ENCODE measurements around the gene URAD. TPM values are rescaled to one million over a fixed set of nuclear protein-coding genes. Genes with fewer than 3 reads are reported as not detected.
"Not testable (repeated sequence)": the region's sequence is repeated elsewhere in the genome, so short reads cannot be mapped to it uniquely, and the experiment has no call there.

Gene URAD
- total RNA-seq, 1 donor from 2014 or later = not detected

DNA sequence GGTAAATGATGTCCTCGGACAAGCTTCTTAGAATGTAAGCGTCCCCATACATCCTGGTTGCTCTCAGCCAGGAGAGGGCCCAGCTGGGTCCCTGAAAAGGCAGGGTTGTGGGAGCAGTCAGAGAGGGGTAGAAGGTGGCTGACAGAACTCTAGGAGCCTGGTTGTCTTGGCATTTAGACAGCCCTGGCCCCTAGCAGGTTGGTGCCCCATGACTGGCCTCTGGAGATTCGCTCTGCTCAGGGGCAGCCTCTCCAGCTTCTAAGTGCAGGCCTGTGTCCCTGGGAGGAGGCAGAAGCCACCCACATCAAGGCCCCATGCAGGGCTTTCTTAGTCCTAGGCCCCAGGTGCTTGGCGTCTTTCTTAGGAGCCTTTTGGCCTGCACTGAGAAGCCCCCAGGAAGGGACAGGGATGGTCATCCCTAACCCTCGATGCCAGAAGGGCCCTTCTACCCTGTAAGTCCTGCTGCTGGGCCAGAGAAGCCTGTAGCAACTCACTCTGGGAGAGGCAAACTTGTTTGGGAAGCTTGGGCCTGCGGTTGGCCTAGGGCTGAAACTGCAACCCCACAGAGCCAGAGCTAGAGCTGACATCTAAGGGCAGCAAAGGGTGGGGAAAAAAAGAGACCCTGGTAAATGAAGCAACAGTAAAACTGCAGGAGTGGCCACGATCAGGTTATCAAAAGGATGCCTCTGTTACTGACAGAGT is 16.6 kb downstream of the URAD start:
- no peak for DNase-seq (ENCODE audit: extremely low read depth, low read depth, low spot score)

DNA sequence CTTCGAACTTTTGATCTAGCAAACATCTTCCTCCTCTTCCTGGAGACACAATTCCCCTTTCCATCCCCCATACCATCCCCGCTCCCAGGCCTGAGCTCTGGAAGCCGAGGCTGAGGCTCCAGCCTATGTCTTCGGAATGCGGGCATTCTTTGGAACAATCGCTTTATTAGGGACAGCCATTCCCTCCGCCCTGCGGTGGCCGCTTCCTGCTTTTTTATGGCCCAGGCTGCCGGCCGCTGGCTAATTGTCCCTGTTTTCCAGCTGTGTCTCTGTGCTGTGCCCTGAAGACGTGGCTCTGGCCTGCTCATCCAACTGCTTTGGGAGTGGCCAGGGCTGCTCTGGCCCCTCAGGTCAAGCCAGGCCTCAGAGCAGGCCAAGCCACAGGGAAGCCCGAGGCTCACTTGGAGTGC is 17.3 kb downstream of the URAD start:
- DNase-seq (ENCODE audit: extremely low read depth, low read depth, low spot score) = no peak

DNA sequence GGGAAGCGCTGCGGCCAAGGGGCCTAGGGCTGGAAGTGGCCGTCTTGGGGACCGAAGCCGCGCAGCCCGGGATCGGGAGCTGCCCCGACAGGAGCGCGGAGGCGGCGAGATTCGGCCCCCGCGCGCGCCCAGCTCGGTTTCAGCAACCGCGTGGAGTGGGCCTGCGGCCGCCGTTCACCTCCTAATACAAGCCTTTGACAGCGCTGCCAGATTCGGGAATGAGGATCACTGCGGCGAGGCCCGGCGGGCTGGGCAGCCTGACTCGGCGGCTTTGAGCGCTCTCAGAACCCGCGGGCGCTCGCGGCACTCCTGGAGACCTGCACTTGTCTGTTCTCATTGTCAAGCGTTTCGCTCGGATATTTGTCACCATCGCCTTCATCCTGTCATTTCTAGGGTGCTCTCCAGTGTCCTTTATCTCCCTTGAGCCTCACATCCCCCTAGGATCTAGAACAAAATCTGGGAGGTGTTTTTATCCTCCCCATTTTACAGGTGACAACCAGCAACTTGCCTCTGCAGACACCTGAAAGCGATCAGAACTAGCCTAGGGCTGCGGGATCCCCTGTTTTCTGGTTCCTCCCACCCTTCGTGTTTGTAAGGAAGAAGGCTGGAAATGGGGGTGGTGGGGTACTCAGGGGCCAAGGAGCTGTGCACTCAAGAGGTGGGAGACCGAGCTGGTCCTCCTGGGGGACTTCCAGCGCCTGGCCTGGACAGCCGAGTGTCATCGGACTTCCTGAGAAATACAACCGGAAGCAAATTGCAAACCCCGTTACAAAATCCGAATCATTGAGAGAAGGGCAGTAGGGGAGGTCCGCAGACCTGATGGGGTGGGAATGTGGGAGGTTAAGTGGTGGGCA is 17.9 kb downstream of the URAD start:
- no peak for DNase-seq (ENCODE audit: extremely low read depth, low read depth, low spot score)

DNA sequence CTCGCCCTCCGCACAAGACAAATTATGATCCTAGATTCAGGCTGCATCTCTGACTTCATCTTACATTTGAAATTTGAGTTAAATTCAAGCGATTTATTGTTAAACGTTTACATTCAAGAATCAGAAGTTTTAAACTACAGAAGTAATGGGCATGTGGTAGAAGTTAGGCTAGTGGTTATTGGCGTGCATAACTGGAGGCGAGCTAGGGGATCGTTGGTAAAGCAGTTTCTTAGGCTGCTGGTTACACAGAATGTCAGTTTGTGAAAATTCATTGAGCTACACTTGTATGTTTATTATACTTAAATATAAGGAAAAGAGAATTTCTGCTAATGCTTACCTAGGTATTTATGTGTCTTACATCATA is 18.6 kb downstream of the URAD start:
- no peak for DNase-seq (ENCODE audit: extremely low read depth, low read depth, low spot score)

DNA sequence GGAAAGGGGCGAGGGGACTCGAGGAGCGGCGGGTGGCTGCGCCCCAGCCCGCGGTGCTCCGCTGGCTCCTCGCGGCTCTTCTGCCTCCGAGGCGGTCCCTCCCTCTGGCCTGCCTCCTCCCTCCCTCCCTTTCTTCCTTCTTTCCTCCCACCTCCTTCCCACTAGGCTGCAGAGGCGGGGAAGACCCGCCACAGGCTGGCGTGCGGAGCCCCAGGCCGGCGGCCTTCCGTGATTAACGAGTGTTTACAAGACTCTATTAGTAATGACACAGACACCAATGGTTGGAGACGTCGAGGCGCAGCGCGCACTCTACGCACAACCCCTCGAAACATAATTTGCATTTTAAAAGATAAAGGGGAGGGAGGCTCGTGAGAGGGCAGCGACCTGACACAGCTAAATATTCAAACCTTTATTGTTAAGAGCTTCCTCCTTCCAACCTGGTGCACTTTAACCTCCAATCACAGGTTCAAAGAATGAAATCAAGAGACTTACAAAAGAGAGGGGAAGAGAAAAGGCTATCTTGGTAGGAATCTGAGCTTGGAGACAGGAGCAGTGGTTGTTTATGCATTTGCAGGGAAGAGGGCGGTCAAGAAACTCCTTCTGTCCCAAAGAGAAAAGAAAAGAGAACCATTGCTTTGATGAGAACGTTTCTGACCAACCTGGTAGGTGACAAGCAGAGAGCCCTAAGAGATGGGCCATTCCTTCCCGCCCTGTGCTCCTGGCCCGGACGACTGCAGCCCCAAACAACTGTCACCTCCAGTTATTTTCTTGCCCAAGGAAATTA is 19.2 kb downstream of the URAD start, which contains the start of gene CDX2:
TSS of gene CDX2 (minus strand) at position 234 of the 784 bp plus-strand sequence. CDS start 309 bp downstream, outside the sequence.
- no peak for DNase-seq (ENCODE audit: extremely low read depth, low read depth, low spot score)

DNA sequence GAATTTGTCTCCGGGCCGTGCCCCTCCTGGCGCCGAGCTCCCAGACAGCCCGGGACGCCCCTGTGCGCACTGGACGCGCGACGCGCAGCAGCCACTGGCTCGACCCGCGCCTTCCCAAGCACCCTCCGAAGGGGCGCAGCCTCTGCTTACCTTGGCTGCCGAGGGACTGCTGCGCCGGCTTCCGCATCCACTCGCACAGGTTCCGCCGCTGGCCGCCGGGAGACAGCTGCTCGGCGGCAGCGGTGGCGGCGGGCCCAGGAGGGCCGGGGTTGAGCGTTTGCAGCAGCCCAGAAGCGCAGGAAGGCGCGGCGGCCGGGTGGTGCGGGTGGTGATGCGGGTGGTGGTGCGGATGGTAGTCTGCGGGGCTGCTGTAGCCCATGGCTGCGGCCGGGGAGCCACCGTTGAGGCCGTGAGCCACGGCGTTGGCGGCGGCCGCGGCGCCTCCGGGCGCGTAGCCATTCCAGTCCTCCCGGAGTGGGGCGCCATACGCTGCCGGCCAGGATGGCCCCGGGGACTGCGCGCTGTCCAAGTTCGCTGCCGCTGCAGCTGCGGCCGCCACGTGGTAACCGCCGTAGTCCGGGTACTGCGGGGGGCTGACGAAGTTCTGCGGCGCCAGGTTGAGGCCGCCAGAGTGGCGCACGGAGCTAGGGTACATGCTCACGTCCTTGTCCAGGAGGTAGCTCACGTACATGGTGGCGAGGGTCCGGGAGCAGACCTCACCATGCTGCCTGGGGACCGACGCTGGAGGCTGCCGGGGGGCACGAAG is 20.0 kb downstream of the URAD start:
- DNase-seq (ENCODE audit: extremely low read depth, low read depth, low spot score) = no peak

DNA sequence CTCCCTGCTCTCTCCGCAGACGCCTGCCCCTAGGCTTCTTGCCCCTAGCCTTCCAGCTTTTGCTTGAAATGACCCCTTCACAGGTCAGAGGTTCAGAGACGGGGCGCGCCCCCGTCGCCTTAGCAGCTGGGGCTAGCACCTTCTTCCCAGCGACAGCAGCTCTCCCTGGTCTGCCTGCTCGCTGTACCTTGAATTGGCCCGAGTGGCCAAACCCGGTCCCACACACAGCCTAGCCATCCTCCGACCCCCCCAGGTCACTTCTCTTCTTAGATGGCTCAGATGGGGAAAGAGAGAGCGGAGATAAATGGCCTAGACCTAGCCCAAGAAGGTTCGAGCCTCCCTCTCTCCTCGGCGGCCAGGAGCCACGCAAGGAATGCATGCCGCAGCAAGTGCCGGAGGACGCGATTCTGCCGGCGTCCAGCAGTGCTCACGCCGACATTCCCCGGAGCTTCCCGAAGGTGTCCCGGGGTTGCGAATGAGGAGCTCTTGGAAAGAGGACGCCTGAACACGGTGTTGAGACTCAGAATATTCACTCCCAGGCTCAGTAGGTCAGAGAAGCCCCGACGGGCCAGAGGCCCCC is 20.7 kb downstream of the URAD start:
- no peak for DNase-seq (ENCODE audit: extremely low read depth, low read depth, low spot score)

DNA sequence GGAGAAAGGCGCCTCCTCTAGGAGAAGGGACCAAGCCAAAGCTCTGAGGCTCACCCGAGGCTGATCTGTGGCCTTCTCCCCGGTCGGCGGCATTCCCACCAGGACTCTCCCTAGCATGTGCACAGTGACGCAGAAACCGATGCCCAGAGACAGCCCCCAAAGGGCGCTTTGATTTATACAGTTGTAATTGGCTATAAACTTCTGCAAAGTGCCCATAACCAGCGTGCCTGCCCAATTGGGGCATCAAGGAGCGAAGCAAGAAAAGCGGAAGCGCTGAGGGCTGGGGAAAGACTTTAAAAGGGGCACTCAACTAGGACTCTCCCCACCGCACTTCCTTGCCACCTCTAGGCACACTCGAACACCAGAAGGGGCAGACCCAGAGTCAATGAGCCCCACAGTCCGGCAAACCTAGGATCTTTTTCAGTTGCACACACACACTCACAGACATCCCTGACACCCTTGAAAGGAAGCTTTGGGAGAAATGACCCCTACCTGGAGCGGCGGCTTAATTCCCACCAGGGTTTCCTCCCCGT is 21.2 kb downstream of the URAD start:
- DNase-seq (ENCODE audit: extremely low read depth, low read depth, low spot score) = no peak

DNA sequence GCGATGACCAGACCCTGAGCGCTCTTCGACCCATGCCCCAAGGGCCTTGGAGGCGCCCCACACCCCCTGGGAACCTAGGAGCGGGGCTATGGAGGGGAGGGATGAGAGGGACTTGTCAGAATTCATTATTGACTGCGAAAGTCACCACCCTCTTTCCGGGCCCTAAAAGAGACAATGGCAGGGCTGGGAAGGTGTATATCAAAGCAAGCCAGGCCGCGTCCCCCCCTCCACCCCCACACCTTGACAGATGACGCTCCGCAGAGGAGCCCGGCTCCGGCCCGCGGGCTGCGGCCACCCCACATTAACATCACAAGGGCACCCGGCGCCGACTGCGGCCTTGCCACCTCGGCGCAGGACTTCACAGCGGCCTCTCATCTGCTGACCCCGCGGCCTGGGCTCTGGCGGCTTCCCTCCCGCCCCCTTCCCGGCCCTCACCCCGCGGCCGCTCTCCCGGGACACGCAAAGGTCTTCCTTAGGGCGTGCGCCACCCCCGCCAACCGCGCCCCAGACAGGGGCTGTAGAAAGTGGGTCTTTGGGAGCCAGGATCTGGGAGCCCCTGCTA is 21.8 kb downstream of the URAD start:
- DNase-seq (ENCODE audit: extremely low read depth, low read depth, low spot score) = no peak

DNA sequence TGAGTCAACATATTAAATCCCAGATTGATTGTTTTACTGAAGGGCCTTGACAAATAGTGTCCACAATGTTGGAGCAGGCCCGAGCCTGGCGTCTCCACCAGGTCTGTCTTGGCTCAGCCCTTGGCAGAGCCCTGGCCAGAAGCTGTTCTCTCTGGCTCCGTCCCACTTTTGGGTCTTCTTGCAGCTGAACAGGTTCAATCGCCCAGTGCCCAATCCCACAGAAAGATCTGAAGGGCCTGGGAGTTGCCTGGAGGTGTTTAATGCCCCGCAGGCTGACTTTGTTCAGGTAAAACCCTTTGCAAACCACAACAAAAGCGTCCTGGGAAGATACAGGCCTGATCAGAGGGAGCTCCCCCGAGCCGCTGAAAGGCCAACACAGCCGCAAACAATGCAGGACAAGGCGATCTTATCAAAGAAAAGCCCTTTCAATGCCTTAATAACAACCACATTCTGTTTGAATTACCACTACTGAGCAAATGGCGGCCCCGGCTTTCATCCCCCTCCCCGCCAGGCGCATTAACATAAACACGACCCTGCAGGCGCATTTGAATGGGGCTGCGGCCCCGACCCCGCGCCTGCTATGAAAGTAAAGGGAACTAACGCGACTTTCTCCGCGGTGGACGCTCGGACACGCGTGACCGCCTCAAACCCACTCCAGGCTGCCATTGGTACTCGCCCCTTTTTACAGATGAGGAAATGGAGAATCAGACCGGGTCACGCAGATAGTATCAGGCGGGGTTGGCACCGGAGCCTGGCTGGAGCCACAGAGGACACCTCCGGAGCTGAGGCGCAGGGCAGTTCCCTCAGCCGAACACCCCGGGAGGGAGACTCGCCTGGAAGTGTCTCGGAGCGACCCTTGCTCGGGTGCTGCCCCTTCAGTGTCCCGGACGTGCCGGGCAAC is 22.5 kb downstream of the URAD start:
- DNase-seq (ENCODE audit: extremely low read depth, low read depth, low spot score) = no peak

DNA sequence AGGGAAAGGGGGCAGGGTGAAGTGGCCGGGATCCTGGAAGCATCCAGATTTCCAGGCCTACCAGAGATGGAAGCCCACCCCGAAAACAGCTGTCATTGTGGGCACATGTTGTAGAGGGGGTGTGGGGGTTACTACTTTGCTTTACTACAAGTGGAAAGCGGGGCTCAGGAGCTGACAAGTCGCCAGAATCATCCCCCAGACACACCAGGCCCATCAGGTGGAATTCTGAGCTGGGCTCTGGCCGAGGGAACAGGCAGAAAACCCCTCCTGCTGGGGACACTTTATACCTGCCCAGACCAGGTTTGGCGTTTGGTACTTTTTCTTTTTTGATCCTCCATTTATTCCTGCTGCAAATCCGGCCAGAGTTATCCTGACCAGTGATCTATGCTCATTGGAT is 23.2 kb downstream of the URAD start:
- DNase-seq (ENCODE audit: extremely low read depth, low read depth, low spot score) = no peak

DNA sequence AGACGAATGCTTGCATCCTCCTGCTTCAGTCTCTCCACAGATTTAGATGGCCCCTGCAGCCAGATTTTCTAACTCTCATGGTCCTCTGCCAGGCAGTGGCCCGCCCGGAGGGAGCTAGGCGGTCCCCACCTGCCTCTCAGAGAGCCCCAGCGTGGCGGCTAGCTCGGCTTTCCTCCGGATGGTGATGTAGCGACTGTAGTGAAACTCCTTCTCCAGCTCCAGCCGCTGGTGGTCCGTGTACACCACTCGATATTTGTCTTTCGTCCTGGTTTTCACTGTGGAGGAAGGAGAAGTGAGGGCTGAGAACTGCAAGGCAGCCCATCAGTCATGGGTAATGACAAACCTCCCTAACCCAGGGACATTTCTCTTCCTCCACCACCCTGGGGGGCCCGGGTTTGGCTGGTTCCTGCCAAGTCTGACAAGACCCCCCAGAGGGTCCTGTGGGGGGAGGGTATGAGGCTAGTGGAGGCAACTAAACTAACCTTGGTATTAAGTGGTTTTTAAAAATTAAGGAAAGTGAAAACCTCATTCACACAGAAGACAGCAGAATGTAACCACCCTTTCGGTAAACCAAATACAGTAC is 23.7 kb downstream of the URAD start:
- DNase-seq (ENCODE audit: extremely low read depth, low read depth, low spot score) = no peak

DNA sequence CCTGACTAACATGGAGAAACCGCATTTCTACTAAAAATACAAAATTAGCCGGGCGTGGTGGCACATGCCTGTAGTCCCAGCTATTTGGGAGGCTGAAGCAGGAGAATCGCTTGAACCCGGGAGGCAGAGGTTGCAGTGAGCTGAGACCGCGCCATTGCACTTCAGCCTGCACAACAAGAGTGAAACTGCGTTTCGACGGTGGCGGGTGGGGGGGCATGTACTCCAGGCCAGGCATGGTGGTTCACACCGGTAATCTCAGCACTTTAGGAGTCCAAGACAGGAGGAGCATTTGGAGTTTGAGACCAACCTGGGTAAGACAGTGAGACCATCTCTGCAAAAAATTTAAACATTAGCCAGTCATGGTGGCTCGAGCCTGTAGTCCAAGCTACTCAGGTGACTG is 24.3 kb downstream of the URAD start:
- not testable (repeated sequence) for DNase-seq (ENCODE audit: extremely low read depth, low read depth, low spot score)

DNA sequence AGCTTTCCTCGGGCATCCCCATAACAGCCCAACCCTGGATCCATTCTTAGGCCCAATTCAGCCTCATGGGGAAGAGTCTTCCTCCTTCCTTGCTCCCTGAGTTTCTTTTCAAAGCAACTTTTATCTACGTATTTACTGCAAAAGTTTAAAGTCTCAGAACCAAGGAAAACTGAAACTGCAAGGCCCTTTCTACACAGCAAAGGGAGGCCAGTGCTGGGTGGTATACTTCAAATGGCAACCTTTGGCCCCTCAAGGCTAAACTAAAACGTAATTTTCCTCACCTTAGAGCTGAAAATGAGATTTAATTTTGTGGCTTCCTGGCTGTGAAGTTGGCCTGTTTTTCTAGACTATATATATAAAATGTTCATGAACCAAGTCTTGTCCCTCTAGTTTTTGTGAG is 25.0 kb downstream of the URAD start:
- no peak for DNase-seq (ENCODE audit: extremely low read depth, low read depth, low spot score)

DNA sequence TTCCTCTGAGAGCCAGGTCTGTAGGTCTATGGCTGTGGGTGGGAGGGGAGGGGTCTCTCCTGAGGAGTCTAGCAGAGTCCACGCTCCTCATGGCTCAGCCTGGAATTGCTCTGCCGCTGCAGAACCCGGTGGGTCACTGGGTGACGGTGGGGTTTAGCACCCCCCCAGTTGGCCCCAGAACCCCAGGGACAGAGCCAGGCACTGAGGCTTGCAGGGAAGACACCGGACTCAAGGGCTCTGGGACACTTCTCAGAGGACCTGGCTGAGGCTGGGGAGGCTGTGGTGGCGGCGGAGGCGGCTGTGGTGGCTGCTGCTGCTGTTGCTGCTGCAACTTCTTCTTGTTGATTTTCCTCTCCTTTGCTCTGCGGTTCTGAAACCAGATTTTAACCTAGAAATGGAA is 25.5 kb downstream of the URAD start:
- no peak for DNase-seq (ENCODE audit: extremely low read depth, low read depth, low spot score)

DNA sequence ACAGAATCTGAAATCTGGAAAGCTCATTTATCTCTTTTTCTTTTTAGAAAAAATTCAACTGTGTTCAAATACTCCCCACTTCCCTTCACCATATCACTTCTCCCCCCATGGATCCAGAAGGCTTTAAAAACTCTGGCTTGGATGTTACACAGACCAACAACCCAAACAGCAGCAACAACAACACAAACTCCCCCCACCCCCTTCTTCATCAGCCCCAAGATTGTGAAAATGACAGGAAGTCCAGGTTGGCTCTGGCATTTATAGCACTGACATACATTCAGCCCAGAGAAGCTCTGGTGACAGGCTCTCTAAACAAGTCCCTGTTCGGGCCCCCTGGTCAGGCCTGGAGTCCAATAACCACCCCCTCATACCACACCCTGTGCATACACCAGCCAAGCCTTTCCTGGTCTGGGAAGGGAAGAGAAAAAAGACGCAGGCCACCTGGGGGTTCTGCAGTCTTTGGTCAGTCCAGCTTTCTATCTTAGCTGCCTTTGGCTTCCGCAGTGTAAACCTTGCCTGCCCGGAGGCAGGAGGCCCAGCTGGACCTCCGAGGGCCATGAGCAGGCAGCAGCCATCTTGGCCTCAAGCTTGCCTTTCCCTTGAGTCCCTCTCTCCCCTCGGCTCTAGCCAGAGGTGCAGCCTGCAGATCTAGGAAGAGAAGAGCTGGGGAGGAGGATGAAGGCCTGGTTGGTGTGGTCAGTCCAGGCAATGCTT is 26.2 kb downstream of the URAD start:
- DNase-seq (ENCODE audit: extremely low read depth, low read depth, low spot score) = no peak

DNA sequence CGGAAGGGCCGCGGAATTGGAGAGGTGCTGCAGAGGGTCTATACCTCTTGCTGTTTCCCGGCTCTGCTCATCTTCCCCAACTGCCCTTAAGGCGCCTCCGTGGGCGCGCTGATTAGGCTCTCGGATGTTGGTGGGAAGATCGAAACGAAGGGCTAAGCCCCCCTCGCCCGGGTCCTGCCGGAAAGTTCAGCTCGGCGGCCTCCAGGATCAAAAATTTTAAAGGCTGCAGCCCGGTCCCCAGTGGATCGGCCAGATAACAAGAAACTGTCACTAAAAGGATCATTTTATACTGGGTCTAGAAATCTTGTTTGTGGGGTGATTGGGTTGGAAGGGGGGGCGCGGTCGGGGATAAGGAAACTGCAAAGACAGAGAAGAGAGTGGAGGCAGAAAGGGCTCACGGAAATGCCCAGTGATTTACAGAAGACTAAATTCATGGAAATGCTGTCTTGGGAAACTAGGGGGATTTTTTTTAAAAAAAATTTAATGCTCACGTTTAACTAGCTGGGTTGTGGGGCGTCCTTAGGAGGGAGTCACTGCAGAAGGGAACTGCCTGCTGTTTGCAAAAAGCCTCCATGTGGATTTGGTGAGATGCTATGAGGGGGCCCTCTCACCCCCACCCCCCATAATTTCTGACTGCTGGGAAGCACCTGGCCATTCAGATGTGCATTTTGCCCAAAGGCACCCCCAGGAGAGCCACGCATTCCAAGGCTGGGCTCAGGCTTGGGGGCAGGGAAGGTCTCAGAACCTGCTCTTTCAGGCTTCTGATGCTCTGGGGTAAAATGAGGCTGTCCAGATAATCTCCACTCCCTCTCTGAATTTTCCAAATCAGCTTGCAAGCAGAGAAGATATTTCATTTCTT is 27.0 kb downstream of the URAD start:
- no peak for DNase-seq (ENCODE audit: extremely low read depth, low read depth, low spot score)

Measured in glomerular endothelial cell (primary cell).